SHP77 (cell line): ENCODE results near the gene GARRE1.
"Not testable (repeated sequence)": the region's sequence is repeated elsewhere in the genome, so short reads cannot be mapped to it uniquely, and the experiment has no call there.

ENCODE experiments used
- DNase-seq, 2 experiments: peaks; one replicate each; lab custom pipeline; 2025; lab: John Stamatoyannopoulos, UW

The GARRE1 gene

DNA sequence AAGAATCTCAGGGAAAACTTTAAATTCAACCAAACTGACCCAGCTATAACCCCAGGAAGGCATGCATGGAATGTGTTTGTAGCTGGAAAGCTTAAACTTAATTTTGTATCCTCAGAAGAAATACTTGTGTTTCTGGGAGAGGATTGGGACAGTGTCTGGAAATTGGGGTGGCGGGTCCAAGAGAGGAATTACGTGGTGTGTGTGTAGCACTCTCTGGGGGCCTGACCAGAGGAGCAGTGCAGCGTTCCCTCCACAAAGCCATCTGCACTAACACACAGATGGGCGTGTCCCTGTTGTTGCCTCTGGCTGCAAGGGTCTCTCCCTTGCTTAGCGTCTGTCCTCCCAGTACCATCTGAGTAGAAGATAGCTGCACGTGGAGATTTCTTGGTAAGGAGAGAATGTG lies 6.4 kb downstream of the GARRE1 start:
- DNase-seq: no peak

DNA sequence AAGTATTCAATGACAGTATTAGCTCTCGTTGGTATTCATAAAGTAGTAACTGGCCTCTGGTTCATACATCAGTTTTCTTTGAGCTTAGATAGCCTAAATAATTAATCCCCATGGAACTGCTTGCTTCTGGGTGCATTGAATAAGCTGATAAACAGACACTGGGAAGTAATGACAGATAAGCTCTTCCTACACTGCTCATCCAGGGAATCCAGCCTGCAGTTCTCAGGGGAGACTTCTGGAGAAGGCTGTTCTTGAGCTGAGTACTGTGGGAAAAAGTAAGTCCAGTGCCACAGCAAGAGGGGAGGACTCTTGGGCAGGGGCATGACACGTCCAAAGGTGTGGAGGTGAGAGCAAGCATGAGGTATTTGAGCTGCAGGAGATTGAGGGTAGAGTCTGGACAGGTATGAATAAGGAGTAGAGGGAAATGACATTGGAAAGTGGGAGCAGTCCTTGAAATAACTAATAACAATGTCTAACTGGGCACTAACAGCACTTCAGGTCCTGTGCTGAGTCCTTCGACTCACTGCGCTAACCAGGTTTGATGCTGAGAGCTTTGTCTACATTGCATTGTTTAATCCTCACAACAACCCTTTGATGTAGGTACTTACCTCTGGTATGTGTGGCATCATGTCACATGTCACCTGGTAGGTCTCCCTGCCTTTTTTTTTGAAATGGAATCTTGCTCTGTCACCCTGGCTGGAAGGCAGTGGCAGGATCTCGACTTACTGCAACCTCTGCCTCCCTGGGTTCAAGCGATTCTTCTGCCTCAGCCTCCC lies 7.2 kb downstream of the GARRE1 start:
- no peak for DNase-seq

DNA sequence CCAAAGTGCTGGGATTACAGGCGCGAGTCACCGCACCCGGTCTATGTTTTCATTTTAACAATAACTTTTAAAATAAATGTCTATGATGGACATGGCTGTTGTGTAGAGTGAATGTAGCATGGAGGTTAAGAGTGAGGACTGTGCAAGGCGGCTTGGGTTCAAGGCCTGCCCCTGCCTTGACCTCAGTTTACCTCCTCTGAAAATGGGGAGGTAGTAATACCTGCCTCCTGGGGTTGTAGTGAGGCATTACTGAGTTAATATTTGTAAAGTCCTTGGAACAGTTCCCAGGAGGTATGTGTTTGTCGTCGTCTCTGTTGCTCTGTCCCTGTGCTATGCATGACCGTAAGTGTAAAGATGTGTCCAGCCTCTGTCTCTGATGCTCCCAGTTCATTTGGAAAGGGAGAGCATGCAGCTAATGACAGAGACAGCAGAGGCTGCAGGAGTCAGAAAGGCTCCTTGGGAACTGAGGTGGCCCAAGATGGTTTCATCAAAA lies 9.4 kb downstream of the GARRE1 start:
- DNase-seq: no peak

DNA sequence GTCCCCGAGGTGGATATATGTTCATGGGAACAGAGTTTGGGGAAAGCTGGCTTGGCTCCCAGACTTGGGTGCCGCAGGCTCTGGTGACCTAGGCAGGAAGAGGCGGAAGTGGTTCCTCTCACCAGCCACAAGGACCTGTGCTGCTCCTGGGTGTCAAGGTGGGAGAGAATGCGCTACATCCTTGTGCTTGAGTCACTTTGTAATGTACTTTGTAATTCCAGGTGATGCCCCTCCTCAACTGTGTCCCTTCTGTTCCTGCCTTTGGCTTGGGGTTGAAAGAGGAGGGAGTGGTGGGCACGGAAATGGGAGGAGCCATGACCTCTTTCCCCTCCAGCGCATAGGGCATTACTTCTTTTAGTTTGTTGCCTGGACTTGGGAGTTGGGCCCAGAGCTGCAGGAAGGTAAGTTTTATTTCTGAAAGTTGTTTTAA lies 10.9 kb downstream of the GARRE1 start:
- DNase-seq: no peak

DNA sequence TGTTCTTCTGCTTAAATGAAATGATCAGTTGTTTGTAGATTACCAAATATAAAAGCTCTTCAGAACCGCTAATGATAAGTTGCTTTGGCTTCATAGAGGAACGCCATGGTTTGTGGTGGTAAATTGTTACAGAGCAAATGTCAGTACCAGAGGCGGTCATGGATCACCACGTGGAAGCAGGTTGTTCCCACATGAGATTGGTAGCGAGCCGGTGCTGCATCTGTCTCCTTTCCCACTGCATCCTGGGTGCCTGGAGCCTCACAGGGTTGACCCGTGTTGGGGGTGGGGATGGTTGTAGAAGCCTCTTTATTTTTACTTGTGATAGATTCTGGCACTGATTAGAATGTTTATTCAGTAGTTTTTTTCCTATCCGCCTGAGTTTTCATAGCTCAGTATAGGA lies 14.7 kb downstream of the GARRE1 start:
- DNase-seq: no peak

DNA sequence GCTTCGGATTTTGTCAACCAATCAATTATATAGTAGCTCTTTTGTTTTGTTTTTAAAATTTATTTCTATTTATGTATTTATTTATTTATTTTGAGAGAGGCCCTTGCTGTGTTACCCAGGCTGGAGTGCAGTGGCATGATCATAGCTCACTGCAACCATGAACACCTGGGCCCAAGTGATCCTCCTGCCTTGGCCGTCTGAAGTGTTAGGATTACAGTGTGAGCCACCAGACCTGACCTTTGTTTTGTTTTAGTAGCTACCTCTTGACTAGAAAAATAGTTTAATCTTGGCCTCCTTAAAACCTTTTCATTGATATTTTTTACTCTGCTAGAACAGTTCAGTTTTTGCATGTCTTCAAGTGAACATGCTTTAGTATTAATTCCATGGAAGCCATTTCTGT lies 15.1 kb downstream of the GARRE1 start:
- DNase-seq: no peak

DNA sequence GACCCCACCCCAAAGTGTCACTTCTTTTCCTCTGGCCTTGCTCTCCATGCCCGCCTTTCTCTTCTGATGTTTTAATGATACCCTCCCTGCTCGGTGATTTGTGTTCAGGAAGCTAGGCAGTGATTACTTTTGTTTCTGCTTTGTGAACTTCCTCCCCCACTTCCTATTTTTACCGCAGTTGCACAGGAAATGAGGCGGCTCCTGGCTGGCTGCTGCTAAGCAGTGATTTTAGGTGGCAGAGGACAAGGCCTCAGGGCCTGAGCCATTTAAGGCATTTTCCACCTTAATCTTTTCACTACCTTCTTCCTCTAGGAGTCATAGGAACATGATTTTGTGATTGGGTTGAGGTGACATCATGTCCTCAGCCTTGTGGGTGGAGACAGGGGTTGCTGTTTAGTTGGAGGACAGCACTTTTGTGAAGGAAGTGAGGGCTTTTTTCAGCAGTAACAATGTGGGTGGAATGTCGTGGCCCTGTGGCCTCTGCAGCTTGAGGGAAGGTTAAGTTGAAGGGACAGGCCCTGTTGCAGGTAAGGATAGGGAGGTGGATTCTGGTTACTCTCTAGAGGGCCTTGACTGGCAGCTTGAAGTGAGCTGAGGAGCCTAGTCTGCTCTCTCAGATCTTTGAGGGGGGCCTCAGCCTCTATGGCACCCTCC lies 15.7 kb downstream of the GARRE1 start:
- DNase-seq: no peak

DNA sequence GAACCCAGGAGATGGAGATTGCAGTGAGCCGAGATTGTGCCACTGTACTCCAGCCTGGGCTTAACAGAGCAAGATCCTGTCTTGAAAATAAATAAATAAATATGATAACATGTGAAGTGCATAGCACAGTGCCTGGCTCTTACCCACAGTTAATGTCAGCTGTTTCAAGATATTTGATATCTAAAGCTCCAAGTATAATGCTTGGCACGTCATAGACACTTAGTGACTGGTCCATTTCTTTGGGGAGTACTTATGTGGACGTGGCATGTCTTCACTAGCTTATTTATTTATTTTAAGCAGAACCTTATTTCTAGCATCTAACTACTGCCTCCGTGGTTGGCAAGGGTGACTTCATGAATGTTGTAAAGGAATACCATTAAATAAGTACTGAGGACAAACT lies 18.8 kb downstream of the GARRE1 start:
- no peak for DNase-seq

DNA sequence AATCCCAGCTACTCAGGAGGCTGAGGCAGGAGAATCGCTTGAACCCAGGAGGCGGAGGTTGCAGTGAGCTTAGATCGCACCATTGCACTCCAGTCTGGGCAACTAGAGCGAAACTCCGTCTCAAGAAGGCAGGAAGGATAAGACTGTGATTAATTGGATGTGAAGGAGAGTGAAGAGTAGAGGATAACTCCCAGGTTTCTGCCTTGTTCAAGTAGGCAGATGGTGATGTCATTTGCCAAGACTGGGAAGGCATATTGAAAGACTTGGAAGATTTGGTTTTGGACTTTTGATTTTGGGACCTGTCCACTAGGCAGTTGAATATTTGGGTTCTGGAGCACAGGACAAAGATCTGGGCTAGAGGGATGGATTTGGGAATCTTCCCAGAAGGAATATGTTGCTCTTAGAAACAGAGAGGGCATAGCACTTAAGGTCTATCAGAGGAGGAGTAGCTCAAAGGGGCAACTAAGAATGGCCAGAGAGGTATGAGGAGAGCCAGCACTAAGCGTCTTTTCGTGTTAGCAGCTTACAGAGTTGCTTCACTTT lies 20.0 kb downstream of the GARRE1 start:
- no peak for DNase-seq

DNA sequence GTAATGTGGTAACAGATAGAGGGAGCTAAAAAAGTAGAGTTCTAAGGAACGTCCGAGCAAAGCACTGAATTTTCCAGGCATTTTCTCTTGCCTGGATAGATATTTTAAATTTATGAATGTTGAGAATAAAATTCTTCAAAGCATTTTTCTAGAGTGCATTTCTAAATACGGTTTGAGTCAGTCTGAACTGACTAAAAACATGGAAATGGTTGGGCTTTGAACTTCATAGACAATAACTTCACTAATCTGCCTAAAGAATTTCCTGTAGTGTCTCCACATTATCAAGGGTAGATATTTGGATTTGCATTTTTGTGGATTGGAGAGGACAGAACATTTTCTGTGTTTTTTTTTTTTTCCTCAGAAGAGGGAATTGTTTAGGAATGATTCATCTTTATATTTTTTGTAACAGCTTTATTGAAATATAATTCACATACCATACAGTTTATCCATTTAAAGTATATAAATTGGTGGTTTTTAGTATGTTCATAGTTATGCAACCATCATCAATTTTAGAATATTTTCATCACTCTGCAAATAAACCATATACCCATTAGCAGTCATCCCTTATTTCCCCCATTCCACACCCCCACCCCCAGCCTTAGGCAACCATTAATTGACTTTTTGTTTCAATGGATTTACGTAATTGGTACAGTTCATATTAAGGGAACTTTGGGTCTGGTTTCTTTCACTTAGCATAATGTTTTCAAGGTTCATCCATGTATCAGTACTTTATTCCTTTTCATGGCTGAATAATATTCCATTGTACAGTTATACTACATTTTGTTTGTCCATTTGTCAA lies 20.7 kb downstream of the GARRE1 start:
- DNase-seq: no peak

DNA sequence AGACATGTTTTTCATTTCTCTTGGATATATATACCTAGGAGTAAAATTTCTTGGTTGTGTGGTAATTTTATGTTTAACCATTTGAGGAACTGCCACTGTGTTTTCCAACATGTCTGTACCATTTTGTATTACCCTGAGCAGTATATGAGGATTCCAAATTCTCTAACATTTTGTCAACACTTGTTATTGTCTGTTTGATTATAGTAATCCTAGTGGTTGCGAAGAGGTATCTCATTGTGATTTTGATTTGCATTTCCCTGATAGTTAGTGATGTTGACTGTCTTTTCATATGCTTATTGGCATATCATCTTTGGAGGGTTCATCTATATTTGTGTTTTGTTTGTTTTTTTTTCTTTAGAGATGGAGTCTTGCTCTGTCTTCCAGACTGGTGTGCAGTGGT lies 21.4 kb downstream of the GARRE1 start:
- DNase-seq: no peak

DNA sequence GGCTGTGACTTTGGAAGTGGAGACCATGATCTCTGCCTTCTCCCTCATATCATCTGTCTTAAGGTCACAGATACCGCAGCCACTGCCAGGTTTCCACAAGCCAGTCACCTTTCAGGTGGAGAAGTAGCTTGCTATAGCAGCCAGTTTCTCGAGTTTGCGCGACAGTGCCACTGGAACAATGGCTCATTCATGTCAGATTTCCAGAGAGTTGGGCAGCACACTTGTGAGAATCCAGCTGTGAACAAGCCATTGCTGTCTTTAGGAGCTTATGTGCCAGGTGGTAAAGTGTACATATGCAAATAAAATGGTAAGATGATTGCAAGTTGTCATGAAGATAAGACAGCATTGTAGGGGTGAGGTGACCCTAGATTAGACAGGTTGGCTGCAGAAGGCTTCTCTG lies 22.3 kb downstream of the GARRE1 start:
- no peak for DNase-seq

DNA sequence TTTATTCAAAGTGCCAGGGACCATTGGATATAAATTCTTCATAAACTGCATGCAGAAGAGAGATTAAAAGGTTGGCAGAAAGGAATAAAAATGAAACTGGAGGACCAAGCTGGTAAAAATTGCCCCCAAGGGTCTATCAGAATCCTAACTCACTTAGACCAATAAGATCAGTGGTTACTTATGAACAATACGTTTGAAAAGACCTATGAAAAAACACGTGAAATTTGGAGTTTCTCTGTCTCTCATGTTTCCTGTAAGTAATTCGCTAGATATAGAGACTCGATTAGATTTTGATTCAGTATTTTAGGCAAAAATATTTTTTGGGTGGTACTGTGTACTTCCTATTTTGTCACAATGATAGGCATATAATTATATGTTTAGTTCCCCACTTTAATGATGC lies 22.9 kb downstream of the GARRE1 start:
- no peak for DNase-seq

DNA sequence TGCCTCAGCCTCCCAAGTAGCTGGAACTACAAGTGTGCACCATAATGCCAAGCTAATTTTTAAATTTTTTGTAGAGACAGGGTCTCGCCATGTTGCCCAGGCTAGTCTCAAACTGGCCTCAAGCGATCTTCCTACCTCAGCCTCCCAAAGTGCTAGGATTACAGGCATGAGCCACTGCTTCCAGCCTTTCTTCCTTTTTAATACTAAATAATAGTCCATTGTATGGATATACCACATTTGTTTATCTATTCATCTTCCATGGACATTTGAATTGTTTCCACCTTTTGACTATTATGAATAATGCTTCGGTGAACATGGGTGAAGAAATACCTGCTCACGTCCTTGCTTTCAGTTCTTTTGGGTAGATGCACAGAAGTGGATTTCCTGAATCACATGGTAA lies 24.4 kb downstream of the GARRE1 start:
- no peak for DNase-seq

DNA sequence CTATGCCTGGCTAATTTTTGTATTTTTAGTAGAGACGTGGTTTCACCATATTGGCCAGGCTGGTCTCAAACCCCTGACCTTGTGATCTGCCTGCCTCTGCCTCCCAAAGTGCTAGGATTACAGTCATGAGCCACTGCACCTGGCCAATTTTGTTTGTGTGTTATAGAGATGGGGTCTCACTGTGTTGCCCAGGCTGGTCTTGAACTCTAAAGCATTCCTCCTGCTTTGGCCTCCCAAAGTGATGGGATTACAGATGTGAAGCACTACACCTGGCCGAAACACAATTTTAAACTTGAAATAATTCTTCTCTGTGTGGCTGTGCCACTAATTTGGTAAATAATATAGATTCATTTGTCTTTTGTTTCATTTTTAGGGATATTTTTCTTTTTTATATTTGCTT lies 27.1 kb downstream of the GARRE1 start:
- not testable (repeated sequence) for DNase-seq

DNA sequence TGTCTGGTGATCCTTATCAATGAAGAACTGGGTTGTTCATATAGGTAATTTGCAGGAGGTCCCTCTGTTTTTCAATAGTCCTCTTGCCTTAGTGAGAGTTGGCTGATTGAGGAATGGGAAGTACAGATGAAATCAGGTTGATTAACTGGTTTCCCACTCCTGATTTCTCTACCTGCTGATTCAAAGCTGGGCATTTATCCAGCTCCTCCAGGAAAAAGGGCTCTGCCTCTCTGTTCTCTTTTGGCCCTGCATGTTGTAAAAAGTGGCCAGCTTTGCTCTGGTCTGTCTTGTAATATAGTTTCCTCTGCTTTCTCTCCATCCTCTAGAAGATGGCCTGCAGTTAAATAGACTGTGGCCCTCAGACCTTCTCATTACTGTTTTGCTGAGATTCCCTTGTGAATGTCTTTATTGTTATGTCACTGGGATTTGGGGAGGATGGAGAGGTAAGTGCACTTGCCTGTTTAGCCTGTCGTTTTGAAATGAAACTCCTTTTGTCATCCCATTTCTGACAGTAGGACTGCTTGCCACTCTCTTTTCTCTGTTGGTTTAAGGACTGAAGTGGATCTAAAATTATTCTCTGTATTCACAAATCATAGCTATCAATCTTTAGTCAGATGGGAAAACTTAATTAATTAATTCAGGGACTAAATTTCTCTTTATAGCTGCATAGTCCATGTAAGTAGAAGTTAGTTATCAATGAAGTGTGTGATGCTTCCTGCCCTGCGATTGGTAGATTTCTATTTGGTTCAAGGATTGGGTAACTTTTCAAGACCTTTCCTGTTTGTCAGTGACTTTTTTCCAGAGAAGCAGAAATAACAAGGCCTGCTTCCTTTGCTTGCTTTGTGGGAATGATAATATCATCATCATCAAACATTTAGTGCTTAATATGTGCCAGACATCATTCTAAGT lies 28.5 kb downstream of the GARRE1 start:
- no peak for DNase-seq

DNA sequence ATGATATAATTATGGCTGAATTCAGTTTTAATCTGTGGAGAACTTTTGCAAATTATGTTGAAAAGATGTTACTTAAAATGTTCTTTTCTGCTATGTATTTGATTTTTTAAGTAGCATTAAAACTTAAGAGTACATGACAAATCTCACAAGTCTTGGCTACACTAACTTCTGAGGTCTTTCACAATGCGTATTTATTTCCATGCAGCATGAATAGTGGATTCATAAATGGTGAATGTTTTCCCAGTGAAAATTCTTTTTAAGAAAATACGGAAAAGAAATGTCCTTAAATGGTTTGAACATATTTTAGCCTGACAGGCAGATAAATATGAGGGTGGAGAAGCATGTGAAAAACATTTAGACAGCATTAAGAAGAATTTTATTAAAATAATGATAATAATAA lies 30.2 kb downstream of the GARRE1 start:
- no peak for DNase-seq

DNA sequence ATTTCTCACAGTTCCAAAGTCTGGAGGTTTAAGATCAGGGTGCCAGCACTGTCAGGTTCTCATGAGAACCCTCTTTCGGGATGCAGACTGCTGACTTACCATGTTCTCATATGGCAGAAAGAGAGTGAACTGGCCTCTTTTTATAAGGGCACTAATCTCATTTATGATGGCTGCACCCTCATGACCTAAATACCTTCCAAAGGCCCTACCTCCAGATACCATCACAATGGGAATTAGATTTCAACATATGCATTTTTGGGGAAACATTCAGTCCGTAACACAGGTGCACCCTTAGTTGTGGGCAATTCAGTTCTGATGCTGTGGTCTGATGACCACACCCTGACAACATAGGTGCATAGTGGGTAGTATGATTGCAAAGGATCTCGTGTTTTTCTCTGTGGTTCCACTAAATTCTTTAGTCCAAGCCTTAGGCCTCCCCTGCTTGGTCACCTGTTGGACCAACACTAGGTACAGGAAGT lies 33.3 kb downstream of the GARRE1 start:
- DNase-seq: no peak

DNA sequence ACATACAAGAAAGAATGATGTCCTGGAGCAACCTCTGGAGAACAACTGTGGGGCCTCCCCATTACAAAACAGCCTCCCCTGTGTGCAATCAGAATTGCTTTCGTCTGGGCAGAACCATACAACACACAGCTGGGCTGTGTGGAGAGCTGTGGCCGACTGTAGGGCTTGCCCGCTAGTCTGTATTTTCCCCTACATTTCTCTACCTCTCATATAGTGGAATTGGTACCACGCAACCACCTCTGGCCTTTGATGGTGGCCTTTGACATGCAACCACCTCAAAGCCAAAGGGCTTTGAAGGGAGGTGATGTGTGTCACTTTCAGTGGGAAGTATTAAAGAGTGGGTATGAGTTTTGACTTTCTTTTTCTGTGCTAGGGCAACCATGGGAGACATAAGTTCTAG lies 34.0 kb downstream of the GARRE1 start:
- no peak for DNase-seq

DNA sequence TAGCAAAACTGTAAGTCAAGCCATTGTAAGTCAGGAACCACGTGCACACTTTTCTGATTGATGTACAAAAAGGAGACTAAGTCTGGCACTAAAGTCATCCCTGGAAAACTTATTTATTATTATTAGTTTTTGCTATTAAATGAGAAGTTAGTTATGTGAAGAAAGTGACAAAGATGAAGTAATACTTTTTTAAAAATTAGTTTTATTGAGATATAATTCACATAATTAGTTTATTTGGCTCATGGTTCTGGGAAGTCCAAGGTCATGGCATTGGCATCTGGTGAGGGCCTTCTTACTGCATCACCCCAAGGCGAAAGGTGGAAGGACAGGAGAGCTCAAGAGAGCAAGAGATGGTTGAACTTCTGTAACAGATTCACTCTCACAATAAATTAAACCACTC lies 36.9 kb downstream of the GARRE1 start:
- no peak for DNase-seq

DNA sequence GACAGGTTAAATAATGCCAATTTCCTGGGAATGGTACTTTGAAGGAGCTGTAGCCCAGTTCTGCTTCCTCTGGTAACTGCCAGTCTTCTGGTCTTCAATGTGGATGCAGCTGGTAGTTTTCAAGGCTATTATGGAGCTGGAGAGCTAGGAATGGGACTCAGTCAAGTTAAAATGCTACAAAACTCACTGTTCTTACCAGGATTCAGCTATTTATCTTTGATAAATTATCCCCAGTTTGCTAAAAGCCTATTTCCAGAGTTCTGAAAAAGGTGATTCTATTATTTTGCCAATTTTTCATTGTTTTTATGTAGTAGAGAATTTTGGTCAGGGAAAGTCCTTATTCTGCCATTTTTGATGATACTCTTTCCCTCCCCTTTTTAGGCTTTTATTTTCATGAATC lies 40.7 kb downstream of the GARRE1 start:
- no peak for DNase-seq
